Mucosa of descending colon (tissue), 3 donors: ENCODE data around the gene PWWP2B. TPM values are rescaled to one million over a fixed set of nuclear protein-coding genes. Genes with fewer than 3 reads are reported as not detected.
A peak's percentile ranks its signal among the peaks of the same experiment; 100 is the strongest.

Source experiments
- ATAC-seq: fragments of 200-7000 bp; cut with Tn5 transposase; one replicate; pipeline ENCODE4 v1.9.1; 2020; ENCODE audit warnings: mild to moderate bottlenecking, moderate library complexity
- DNase-seq, 3 donors: peaks; one replicate each; pipeline ENCODE4 v3.0.0-alpha.2; 2020
- H3K36me3 ChIP-seq: fragments of 200-600 bp; one replicate; pipeline ENCODE4 v1.8.0; 2021; ENCODE audit warnings: low read depth, mild to moderate bottlenecking
- H3K4me1 ChIP-seq: fragments of 200-600 bp; one replicate; pipeline ENCODE4 v1.8.0; 2021; ENCODE audit warnings: low read depth, mild to moderate bottlenecking
- H3K4me3 ChIP-seq: fragments of 200-600 bp; one replicate; pipeline ENCODE4 v1.8.0; 2021; ENCODE audit warnings: mild to moderate bottlenecking
- H3K9me3 ChIP-seq: fragments of 200-600 bp; one replicate; pipeline ENCODE4 v1.8.0; 2021; ENCODE audit warnings: mild to moderate bottlenecking
- CTCF ChIP-seq: fragments of 200-600 bp; IDR thresholded peaks from one replicate; pipeline ENCODE4 v1.8.0; 2022; ENCODE audit warnings: antibody characterized with exemption, mild to moderate bottlenecking
- intact Hi-C, 2 donors: fragments of 100-400 bp; cut with DNase I in 1 of 2; cut with micrococcal nuclease in 1 of 2; formaldehyde crosslinking; loops; one replicate each; pipeline versions ENCODE4 v1.11.0 to v1.11.1; 2022; cut with DNase I, micrococcal nuclease
- total RNA-seq, 3 donors: library from RNA; stranded (reverse); fragmentation: NEBNext Ultra II Directional in 2 of 3; extraction: Animal tissue kit (Norgen Biotek cat#: 25700) in 2 of 3; gene quantifications; one replicate each; pipeline versions ENCODE4 v1.2.1 to v1.2.4, GENCODE V29; 2021 to 2023
- donor health status: DM: no; HTN: no; CAD: no; lungs with moderate emphysema.
- donor health status: DM: no; HTN: no; CAD: no.
- donor health status: DM: no; HTN: yes; CAD: no.

Gene PWWP2B
- total RNA-seq, 3 donors from 2014 or later = 37.7 to 55.6 (median 41.7) TPM

GRCh38 chr10:132405463-132405991 lies 8.5 kb downstream of the PWWP2B start:
- no peak for TF ChIP-seq CTCF
- Histone ChIP-seq H3K9me3 (no peaks in the 10 kb centered on the region), H3K36me3 (peaks cover 7% of the 10 kb centered on the region), H3K4me3 (no peak overlapping the region), H3K4me1 (peaks cover 69% of the 10 kb centered on the region)
- DNase-seq = peak in 2 of 3 donors; percentile 35 to 57
- intact Hi-C loops = no loop called here
- ATAC-seq = no peak

DNA sequence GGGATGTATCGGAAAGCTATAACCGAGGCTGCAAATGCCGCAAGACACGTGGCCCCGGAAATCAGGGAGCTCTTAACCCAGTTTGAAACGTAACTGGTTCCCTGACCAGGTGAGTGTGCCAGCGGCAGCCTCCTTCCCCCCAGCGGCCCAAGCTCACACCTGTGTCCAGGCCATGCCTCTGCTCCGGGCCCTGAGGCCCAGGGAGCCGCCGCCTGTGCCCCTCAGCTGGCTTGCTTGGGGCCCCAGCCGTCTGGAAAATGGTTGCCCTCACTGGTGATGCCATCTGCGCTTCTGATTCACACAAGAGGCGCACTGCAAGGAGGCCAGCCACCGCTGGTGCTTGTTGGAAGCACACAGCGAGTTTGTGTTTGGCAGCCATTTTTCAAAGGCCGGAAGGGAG lies 9.2 kb downstream of the PWWP2B start:
- Histone ChIP-seq H3K36me3 (peaks cover 7% of the 10 kb centered on the region), H3K4me1 (peaks cover 69% of the 10 kb centered on the region)
- no peak for ATAC-seq

GRCh38 chr10:132406750-132407149 lies 9.8 kb downstream of the PWWP2B start:
- no peaks in the 10 kb centered on the region for H3K9me3 ChIP-seq
- TF ChIP-seq CTCF = no peak
- ATAC-seq = no peak
- DNase-seq = peak in 2 of 3 donors; percentile 25 to 54
- H3K4me1 ChIP-seq = peaks cover 69% of the 10 kb centered on the region
- intact Hi-C loops = no loop called here
- H3K36me3 ChIP-seq = peaks cover 7% of the 10 kb centered on the region
- no peak overlapping the region for H3K4me3 ChIP-seq

More for the DNA sequence above, 9.2 kb downstream of the PWWP2B start:
- peak in 2 of 3 donors; percentile 35 to 45 for DNase-seq
- Histone ChIP-seq H3K4me3 (no peak overlapping the region), H3K9me3 (no peaks in the 10 kb centered on the region)
- intact Hi-C loops = no loop called here
- TF ChIP-seq CTCF = no peak

- peaks cover 7% of the 10 kb centered on the region for H3K36me3 ChIP-seq
- no peak overlapping the region for H3K4me3 ChIP-seq
- intact Hi-C loops = no loop called here
- ATAC-seq (peak; percentile 64), DNase-seq (peak; percentile 89 to 94 (median 90))
- TF ChIP-seq CTCF = no peak
- H3K4me1 ChIP-seq = peaks cover 70% of the 10 kb centered on the region
- no peaks in the 10 kb centered on the region for H3K9me3 ChIP-seq
These were observed 10.3 kb downstream of the PWWP2B start for GRCh38 chr10:132407243-132407746.

DNA sequence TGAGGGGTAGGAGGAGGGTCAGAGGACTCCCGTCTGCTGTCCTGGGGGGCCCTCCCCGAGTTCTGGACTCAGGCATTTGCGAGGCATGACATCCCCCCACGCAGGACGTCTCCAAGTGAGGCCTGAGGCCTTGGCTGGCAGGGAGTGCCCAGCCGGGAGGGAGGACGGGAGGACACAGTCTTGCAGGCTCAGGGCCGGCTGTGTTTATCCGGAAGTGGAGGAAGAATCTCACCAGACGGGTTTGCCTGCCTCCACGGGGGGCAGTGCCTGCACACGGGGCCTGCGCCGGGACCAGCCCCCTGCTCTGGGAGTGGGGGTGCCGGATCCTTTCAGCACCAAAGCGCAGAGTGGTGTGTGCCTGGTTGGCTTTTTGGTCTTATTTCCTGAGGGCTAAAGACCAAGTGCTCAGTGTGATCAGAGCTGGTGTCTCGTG lies 10.9 kb downstream of the PWWP2B start:
- Histone ChIP-seq H3K36me3 (peaks cover 7% of the 10 kb centered on the region), H3K4me3 (no peak overlapping the region), H3K4me1 (peaks cover 71% of the 10 kb centered on the region), H3K9me3 (no peaks in the 10 kb centered on the region)
- intact Hi-C loops = no loop called here
- DNase-seq = peak; percentile 90 to 92 (median 91)
- TF ChIP-seq CTCF = no peak
- peak; percentile 81 for ATAC-seq
